ENCODE results near the gene ING4.

The ING4 gene

GRCh38 chr12:6632026-6632983 lies 30.6 kb downstream of the ING4 start:
- FAIRE-seq = no peak

GRCh38 chr12:6631549-6631961 lies 31.4 kb downstream of the ING4 start:
- FAIRE-seq = no peak

GRCh38 chr12:6630736-6631135 lies 32.2 kb downstream of the ING4 start:
- no peak for FAIRE-seq

GRCh38 chr12:6627616-6628015 lies 35.3 kb downstream of the ING4 start:
- no peak for FAIRE-seq

- no peak for FAIRE-seq
Observed at GRCh38 chr12:6626654-6627283, 36.1 kb downstream of the ING4 start.

- FAIRE-seq = no peak
Observed at GRCh38 chr12:6620885-6621274, 42.0 kb downstream of the ING4 start.

GRCh38 chr12:6620137-6620884 lies 42.6 kb downstream of the ING4 start:
- FAIRE-seq = no peak

GRCh38 chr12:6618483-6619225 lies 44.3 kb downstream of the ING4 start:
- FAIRE-seq = no peak

GRCh38 chr12:6615802-6616201 lies 47.1 kb downstream of the ING4 start:
- FAIRE-seq = no peak

GRCh38 chr12:6614513-6615172 lies 48.3 kb downstream of the ING4 start:
- FAIRE-seq = no peak

- peak; percentile 94 for FAIRE-seq
Observed at GRCh38 chr12:6613776-6614512, 49.0 kb downstream of the ING4 start.

GRCh38 chr12:6613015-6613775 lies 49.7 kb downstream of the ING4 start:
- no peak for FAIRE-seq

GRCh38 chr12:6612652-6613014 lies 50.3 kb downstream of the ING4 start:
- FAIRE-seq = no peak

GRCh38 chr12:6612247-6612646 lies 50.7 kb downstream of the ING4 start:
- FAIRE-seq = no peak

GRCh38 chr12:6608592-6609281 lies 54.2 kb downstream of the ING4 start:
- FAIRE-seq = peak; percentile 79

GRCh38 chr12:6607751-6608591 lies 54.9 kb downstream of the ING4 start:
- FAIRE-seq = peak; percentile 99

- FAIRE-seq = no peak
Observed at GRCh38 chr12:6606331-6607131, 56.4 kb downstream of the ING4 start.
